T-helper 1 cell (primary cell): Measurements from ENCODE around the gene EIF2B4.
"Not testable (repeated sequence)": the region's sequence is repeated elsewhere in the genome, so short reads cannot be mapped to it uniquely, and the experiment has no call there.

Experiments used
- DNase-seq, 5 donors: peaks; one replicate each; pipeline ENCODE4 v3.0.0-alpha.2; 2012 to 2020

The EIF2B4 gene

DNA sequence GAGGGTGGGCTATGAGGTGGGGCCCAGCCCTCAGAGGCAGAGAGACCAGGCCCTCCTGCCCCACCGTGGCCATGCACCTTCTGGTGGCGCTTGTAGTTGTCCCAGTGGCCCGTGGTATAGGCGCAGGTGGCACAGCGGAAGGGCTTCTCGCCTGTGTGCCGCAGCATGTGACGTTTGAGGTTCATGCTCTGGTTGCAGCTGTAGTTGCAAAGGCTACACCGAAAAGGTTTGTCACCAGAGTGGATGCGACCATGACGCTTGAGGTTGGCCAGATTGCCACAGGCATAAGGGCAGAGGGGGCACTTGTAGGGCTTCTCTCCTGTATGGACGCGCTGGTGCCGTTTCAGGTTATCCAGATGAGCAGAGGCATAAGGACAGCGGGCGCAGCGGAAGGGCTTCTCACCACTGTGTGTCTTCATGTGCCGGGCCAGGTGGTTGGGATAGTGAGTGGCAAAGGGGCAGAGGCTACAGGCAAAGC is 7.5 kb upstream of the EIF2B4 start:
- no peak for DNase-seq

DNA sequence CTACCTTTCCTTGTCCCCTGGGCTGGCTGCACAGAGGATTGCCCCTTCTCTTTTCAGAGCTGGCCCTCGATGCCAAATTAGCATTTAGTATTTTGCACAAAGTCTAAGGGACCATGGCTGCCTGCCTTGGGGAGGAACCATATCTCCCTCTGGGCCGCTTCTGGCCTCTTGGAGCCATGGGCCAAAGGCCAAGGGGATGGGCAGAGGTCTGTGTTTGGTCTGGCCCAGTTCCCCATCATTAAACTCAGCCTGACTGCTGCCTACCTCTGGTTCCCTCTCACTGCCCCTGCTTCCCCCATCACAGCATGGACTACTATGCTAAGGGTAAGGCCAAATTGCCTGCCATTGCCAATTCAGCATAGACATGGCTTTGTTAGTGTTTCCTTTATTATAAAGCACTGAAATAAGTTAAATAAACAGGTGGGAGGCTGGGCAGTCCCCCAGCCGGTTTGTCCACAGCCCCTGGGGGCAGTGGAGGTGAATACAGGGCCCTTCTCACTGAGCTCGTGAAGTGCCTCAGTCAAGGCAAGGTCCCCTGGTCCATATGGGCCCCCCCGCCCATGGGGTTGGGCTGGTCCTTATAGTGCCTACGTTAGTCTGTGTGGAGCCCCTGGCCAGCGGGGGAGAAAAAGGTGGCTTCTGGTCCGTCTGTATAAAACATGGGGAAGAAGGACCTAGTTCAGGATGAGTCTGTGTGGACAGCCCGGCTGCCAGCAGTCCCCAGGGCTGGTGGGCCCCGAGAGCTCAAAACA is 6.9 kb upstream of the EIF2B4 start:
- no peak for DNase-seq

DNA sequence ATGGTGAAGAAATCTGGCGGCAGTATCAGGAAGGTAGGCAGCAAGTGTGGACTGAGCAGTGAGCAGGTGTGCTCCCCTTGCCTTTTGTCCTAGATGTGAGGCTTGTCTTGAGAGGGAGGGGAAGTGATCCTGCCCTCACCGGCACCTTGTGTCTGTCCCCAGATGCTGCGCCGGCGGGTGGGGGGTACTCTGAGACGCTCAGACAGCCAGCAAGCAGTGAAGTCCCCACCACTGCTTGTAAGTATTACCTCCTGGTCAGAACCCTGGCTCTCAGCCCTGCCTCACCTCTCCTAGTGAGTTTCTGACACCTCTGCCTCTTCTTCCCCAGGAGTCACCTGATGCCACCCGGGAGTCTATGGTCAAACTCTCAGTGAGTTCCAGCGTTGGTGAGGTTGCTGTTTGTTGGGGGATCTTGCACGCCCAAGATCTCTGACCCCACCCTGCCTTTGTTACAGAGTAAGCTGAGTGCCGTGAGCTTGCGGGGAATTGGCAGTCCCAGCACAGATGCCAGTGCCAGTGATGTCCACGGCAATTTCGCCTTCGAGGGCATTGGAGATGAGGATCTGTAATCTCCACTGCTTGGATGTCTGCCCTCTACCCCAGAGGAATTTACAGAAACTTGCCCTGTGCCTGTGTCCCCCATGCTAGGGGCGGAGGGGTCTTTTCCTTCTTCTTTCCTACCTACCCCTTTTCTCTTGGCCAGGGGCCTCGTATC is 6.2 kb upstream of the EIF2B4 start:
- no peak for DNase-seq

DNA sequence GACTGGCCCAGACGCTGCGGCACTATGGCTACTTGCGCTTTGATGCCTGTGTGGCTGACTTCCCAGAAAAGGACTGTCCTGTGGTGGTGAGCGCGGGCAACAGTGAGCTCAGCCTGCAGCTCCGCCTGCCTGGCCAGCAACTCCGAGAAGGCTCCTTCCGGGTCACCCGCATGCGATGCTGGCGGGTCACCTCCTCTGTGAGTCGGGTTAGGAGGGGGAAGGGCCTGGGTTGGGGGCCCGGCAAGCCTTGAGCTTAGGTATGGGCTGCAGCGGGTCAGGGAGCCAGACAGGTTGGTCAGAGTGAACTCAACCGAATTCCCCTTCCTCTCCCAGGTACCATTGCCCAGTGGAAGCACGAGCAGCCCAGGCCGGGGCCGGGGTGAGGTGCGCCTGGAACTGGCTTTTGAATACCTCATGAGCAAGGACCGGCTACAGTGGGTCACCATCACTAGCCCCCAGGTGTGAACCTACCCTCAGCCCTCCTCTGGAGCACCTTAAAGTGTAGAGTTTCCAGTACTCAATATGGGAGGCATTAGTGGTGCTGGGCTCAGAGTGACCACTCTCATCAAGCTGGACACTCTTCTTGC is 5.5 kb upstream of the EIF2B4 start:
- no peak for DNase-seq

DNA sequence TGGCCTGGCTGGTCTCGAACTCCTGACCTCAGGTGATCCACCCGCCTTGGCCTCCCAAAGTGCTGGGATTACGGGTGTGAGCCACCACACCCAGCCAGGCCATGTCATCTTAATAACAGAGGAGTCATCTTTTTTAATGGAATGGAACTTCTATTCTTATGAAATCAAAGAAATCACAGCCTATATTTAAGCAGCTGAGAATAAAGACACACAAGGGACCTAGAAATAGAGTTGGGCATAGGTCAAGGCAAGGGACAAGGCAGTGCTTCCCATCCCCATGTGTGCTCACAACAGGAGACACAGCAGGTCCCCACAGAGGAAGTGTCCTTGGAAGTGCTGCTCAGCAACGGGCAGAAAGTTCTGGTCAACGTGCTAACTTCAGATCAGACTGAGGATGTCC is 3.4 kb upstream of the EIF2B4 start:
- no peak for DNase-seq

DNA sequence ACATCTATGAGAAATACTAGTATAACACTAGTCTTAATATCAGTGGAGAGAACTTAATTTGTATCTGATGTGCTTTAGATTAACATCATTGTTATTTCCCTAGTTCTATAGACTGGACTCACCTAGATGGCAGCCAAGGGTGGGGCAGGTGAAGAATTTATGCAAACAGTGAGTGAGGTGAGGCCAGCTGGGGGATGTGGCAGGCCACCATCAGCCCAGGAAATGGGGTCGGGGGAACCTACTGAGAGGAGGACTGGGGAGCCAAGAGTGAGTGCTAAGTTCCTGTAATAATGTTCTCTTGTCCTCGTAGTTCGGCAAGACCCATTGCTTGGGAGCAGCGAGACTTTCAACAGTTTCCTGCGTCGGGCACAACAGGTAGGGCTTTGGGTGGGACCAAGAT is 2.8 kb upstream of the EIF2B4 start:
- no peak for DNase-seq

DNA sequence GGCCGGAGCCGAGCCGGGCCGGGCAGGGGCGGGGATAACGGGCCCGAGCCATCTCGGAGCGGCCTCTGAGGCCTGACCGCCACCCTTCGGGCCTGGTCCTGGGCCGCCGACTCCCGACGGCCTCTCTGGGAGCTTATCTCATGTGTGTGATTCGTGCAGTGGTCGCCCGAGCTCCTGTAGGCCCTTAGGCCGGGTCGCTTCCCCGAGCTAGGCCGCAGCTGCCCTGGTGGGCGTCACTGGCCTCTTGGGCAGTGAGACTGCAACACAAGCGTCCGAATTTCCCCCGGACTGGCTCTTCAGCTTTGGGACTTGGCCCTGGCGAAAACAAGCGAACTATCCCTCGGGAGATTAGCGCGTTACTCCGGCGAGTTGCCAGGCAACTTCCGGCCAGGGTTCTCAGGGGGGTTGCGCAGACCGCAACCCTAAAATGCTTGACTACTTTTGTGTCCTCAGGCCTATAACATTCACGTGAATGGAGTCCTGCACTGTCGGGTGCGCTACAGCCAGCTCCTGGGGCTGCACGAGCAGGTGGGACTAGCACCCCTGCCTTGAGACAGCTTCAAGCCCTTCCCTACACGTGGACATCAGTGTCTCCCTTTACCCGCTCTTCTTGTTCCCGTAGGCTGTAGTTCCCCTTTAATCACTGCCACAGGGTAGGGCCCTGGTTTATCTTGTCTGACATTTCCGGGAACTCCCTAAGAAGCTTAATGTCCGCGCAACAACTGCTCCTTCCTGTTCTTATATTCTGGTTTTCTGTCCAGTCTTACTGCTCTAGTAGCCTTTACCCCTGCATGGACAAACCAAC is 880 bp upstream of the EIF2B4 start:
- peak in 2 of 5 donors; percentile 15 to 34 for DNase-seq

DNA sequence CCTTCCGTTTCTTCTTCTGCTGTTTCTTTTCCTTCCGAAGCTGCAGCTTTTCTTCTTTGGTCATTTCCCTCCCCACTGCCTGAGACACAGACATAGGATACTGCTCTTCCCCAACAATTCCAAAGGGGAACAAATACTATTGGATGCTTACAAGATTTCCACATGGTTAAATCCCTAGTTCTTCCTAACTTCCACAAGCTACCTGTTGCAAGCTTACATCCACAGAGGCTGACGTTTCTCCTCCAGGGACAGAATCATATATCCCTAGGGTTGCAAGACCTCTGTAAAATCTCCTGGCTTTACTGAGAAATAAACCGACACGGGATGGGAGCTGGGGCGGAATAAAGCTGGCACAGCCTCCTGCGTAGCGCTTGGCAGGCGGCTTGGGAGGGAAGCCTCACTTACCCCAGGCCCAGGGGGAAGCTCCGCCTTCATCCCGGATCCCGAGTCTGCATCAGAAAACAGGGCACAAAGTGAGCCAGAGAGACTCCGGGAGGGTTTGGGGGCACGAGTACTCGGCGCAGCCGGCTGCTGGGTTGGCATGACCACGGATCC is 590 bp downstream of the EIF2B4 start:
- no peak for DNase-seq

DNA sequence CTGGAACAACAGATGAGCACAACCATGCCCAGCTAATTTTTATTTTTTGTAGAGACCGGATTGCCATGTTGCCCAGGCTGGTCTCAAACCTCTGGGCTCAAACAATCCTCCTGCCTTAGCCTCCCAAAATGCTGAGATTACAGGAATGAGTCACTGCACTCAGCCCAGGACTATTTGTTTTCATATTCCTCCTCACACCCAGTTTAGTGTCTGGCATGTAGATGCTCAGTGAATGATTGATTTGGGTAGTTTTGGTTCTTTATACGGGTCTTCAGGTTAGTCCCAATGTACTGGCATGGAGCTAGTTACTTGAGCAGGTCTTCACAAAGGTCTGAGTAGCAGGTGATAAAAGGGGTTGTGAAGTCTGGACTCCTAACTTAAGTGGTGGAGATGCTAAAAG is 6.2 kb downstream of the EIF2B4 start:
- no peak for DNase-seq

DNA sequence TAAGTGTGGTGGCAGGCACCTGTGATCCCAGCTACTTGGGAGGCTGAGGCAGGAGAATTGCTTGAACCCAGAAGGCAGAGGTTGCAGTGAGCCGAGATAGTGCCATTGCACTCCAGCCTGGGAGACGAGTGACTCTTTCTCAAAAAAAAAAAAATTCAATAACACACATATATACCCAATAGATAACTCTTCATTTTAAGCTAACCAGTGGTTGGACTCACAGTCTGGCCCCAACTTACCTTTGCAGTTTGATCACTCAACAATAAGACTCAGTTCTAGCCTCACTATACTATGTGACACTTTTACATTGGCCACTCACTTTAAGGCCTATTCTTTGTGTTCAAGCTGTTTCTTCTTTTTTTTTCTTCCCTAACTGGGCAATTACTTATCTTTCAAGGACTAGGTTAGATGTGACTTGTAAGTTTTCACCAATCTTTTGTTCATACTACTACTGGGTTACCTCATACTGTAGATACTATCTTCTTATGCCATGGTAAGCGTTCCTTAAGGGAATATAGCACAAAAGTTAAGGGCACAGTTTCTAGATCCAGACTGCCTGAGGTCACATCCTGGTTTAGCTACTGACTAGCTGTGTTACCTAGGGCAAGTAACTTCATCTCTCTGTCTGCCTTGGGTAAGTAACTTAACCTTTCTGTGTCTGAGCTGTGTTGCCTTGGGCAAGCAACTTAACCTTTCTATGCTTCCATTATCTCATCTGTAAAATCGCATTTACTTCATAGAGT is 7.3 kb downstream of the EIF2B4 start:
- no peak for DNase-seq

DNA sequence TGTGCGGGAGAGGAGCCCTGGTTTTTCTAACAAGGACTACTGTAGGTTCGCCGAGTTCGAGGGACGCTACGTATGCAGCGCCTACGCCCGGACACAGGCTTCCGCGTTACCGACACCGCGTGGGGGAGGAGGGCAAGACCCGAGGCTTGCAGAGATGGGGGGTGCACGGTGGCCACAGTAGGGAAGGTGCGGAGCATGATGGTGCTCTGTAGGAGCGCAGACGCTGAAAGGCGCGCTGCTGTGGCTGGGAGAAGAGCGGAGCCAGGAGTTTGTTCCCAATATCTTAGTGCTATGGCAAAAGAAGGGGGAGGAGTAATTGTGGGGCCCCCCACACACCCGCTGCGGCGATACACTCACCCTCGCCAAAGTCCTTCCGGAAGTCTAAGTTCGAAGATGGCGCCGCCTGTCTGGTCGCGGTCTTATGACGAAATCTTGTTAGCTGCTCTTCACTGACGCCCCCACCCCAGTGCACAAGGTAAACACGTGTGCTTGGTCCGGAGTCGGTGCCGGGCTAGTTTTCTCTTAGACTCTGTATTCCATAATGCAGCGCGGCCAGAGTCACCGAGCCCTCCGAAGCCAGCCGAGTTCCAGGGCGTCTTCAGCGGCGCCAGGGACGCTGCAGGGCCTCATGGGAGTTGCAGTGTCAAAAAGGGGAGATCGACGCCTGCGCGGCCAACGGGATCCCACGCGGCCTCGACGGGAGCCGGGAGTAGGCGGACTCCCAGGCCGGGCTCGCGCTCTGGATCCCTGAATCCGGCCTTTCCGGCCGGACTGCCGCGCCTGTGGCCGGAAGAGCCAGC is 13.6 kb downstream of the EIF2B4 start, which contains the start of gene GTF3C2:
Gene GTF3C2 (minus strand): TSS at position 383 of the 800 bp plus-strand sequence. CDS start 13,210 bp downstream, outside the sequence.
- peak; percentile 80 to 93 (median 89) for DNase-seq

DNA sequence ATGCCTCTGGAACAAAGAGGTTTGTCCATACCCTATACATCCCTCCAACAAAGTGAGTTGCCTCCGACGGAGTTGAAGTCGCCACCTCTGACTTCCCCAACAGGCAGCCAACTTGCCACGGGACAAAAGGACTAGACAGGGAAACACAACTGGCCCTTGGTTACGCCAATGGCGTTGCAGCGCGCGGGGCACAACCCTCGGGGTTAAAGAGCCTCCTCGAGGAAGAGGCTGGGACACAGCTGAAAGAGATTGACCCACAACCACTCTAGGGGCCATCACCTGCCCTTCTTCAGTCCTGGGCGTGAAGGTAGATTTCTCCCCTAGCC is 14.1 kb downstream of the EIF2B4 start:
- peak in 2 of 5 donors; percentile 28 to 33 for DNase-seq

DNA sequence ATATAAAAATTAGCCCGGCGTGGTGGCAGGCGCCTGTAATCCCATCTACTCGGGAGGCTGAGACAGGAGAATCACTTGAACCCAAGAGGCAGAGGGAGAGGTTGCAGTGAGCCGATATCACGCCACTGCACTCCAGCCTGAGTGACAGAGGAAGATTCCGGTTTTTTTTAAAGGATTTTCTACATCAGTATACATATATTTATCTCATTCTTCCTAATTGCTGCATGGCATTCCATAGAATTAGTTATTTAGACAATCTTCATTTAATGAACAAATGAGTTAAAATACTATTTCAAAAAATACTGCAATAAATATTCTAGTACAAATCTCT is 15.6 kb downstream of the EIF2B4 start:
- DNase-seq, result no peak

DNA sequence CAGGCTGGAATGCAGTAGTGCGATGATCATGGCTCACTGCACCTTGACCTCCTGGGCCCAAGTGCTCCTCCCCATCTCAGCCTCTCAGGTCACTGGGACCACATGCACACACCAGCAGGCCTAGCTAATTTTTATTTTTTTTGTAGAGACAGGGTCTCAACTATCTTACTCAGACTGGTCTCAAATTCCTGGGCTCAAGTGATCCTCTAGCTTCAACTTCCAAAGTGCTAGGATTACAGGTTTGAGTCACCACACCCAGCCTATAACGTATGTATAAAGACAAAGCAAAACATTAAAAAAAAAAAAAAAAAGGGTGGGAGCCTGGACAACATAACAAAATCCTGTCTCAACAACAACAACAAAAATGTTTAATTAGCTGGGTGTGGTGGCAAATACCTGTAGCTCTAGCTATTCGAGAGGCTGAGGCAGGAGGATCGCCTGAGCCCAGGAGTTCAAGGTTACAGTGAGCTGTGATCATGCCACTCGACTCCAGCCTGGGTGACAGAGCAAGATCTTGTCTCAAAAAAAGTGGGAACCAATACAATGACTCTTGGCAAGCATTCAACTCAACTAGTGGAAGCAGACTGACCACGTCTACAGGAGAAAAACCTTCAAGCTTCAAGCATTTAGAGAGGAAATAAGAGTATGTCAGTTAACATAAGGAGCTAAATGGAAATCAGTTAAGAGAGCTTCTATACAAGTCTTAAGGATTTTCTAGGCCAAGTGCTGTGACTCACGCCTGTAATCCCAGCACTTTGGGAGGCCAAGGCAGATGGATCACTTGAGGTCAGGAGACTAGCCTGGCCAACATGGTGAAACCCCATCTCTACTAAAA is 16.2 kb downstream of the EIF2B4 start:
- DNase-seq, result no peak

DNA sequence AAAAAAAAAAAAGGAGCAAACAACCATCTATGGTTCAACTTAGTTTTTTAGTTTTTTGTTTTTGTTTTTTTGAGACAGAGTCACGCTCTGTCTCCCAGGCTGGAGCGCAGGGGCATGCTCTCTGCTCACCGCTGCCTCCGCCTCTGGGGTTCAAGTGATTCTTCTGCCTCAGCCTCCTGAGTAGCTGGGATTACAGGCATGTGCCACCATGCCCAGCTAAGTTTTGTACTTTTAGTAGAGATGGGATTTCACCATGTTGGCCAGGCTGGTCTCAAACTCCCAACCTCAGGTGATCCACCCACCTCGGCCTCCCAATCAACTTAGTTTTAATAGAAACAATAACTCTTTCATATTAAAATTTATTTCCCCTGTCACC is 16.8 kb downstream of the EIF2B4 start:
- not testable (repeated sequence) for DNase-seq

DNA sequence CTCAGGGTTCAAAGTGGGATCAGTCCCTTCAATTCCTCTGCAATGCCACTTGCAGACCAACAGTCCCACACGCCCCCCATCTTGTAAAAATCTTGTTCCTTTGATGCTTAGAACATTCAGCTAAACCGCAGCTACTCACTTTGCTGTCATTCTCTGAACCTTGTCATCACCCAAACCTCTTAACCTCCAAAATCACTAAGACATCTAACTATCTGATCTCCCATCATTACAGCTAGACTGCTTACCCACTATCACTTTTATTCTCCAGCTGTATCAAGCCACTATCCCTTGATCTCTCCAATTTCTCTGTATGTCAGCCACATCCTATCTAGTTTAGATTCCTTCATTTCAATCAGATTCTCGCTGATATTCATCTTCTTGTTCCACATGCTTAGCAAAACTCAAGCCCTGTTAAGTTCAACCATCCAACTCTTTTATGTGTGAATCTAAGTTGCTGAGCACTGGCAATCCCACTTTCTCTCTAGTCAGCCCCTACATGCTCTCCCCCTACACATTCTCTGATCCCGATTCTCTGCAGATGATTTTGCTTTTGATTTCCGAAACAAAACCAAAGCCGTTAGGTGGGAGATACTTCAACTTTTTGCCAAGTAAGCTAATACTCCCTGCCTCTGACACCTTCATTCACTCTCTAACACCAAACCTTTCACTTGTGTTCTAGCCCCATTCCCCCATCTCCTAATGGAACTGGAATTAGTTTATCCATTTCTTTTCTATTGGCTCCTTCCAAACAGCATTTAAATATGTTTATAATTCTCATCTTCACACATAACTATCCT is 18.1 kb downstream of the EIF2B4 start:
- DNase-seq, result no peak

DNA sequence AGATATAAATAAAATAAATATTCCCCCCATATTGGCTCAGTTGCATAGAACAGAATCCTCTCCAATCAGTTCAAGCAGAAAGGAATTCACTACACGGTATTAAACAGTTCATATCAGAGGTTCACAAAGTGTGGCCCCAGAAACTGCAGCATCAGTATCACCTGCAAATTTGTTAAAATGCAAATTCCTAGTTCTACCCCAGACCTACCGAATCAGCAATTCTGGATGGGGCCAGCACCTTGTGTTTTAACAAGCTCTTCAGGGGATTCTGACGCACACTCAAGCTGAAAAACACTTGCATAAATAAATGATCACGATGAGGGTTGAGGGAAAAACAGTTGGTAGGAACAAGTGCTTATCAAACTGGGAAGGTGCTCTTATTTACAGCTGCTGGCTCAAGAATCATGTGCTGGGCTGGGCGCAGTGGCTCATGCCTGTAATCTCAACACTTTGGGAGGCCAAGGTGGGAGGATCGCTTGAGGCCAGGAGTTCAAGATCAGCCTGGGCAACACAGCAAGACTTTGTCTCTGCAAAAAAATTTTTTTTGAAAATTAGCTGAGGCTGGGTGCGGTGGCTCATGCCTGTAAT is 19.9 kb downstream of the EIF2B4 start:
- DNase-seq, result no peak

DNA sequence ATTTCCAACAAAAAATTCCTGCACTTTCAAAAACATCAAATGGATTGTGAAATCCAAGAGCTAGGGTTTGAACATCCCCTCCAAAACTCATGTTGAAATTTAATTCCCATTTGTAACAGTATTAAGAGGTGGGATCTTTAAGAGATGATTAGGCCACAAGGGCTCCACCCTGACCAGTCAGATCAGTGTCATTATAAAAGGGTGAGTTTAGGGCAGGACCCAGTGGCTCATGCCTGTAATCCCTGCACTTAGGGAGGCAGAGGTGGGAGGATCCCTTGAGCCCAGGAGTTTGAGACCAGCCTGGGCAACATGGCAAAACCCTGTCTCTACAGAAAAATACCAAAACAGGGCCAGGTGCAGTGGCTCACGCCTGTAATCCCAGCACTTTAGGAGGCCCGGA is 22.5 kb downstream of the EIF2B4 start:
- no peak for DNase-seq

DNA sequence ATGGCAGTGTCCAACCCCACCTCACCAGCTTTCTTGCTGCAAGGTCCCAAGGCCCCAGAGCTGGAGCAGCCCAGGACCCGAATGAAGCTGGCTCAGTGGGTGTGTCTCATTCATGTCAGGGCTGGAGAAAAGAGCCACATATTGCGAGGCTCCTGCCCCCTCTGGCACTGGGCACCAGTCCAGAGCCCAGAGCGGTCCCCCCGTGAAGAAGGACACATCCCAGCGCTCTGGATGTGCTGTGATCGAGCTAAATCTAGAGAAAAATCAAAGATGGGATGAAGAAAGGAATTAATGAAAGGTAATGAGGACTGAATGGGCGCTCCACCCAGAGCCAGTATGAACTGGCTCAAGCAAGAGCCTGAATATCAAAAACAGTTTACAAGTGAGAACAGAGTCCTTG is 34.0 kb downstream of the EIF2B4 start:
- DNase-seq, result no peak
